Osteocyte (in vitro differentiated cells): Measurements from ENCODE around the gene TGFBR3. TPM values are rescaled to one million over a fixed set of nuclear protein-coding genes. Genes with fewer than 3 reads are reported as not detected.

Source experiments
- DNase-seq: peaks from one replicate; pipeline ENCODE4 v3.0.0; 2021; ENCODE audit warnings: mixed read lengths; ENCODE audit not compliant: unreplicated experiment; ENCODE audit errors: extremely low spot score
- H3K27ac Mint-ChIP-seq: one replicate; pipeline ENCODE4 v1.8.0; 2021; ENCODE audit warnings: mild to moderate bottlenecking, mixed read lengths; ENCODE audit not compliant: unreplicated experiment
- H3K27me3 Mint-ChIP-seq: one replicate; pipeline ENCODE4 v1.8.0; 2021; ENCODE audit warnings: mixed read lengths; ENCODE audit not compliant: unreplicated experiment
- H3K36me3 Mint-ChIP-seq: one replicate; pipeline ENCODE4 v1.8.0; 2021; ENCODE audit warnings: mixed read lengths; ENCODE audit not compliant: unreplicated experiment
- H3K4me1 Mint-ChIP-seq: one replicate; pipeline ENCODE4 v1.8.0; 2021; ENCODE audit warnings: mixed read lengths; ENCODE audit not compliant: unreplicated experiment
- H3K4me3 Mint-ChIP-seq: one replicate; pipeline ENCODE4 v1.8.0; 2021; ENCODE audit warnings: mild to moderate bottlenecking, moderate library complexity, mixed read lengths; ENCODE audit not compliant: unreplicated experiment
- H3K9me3 Mint-ChIP-seq: one replicate; pipeline ENCODE4 v1.8.0; 2021; ENCODE audit warnings: mixed read lengths; ENCODE audit not compliant: unreplicated experiment
- total RNA-seq: library from RNA; stranded (reverse); gene quantifications from 2 replicates; pipeline ENCODE4 v1.2.1, GENCODE V29; 2021
- TF ChIP-seq, protein P1 (sequence below): fragments of 200-600 bp; sonication (generic); IDR thresholded peaks from 2 replicates; pipeline ENCODE4 v1.5.0; 2021; ENCODE audit warnings: antibody characterized with exemption, mild to moderate bottlenecking, moderate library complexity

The TGFBR3 gene
- total RNA-seq, 1 donor from 2014 or later, result 14.1 TPM

DNA sequence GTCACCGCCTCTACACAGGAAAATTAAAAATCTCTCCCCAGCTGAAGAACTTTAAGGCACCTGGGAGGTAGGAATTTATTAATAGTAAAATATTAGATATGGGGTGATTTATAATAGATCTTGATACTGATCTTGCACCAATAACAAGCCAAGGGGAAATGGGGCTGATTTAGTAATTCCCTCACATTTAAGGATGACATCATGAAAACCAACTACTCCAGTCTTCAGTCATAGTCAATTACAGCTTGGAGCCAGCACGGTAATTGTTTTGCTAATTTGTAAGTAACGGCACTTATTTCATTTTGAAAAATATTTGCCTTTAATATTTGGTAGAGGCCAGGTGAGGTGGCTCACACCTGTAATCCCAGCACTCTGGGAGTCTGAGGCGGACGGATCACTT, 92.8 kb downstream of the TGFBR3 start:
- Mint-ChIP-seq H3K36me3 (peaks cover 7% of the 10 kb centered on the region), H3K27me3 (no peaks in the 10 kb centered on the region), H3K27ac (no peak overlapping the region), H3K9me3 (peaks cover 3% of the 10 kb centered on the region), H3K4me3 (no peak overlapping the region), H3K4me1 (peaks cover 78% of the 10 kb centered on the region)
- DNase-seq, result no peak
- TF ChIP-seq, protein P1, sequence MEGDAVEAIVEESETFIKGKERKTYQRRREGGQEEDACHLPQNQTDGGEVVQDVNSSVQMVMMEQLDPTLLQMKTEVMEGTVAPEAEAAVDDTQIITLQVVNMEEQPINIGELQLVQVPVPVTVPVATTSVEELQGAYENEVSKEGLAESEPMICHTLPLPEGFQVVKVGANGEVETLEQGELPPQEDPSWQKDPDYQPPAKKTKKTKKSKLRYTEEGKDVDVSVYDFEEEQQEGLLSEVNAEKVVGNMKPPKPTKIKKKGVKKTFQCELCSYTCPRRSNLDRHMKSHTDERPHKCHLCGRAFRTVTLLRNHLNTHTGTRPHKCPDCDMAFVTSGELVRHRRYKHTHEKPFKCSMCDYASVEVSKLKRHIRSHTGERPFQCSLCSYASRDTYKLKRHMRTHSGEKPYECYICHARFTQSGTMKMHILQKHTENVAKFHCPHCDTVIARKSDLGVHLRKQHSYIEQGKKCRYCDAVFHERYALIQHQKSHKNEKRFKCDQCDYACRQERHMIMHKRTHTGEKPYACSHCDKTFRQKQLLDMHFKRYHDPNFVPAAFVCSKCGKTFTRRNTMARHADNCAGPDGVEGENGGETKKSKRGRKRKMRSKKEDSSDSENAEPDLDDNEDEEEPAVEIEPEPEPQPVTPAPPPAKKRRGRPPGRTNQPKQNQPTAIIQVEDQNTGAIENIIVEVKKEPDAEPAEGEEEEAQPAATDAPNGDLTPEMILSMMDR, result no peak

DNA sequence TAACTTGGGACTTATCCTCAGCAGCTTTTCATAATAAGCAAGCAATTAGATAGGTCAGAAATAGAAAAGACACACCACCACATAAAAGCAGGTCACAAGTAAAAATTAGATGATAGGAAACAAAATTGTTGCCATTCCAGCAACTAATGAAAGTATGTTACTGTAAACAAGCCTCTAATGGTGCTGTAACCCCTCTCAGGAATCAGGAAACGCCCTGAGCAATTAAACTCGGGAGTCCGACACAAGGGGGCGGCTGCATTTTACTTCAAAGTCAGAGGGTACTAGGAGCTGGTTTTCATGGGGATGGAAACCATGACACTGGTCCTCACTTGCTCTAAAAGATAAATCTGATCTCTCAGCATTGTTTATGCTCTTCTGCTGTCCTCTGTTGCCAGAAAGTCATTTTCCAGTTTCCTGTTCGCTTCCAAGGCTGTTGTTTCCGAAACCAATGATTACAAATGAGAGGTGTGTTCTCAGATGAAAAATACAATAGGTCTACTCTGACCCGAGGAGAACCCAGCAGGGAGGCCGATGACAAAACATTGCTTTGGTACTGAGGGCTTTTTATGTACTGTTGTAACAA, 93.4 kb downstream of the TGFBR3 start:
- TF ChIP-seq, protein P1, result no peak
- H3K27ac Mint-ChIP-seq, result no peak overlapping the region
- H3K4me1 Mint-ChIP-seq, result peaks cover 78% of the 10 kb centered on the region
- no peaks in the 10 kb centered on the region for H3K27me3 Mint-ChIP-seq
- peaks cover 3% of the 10 kb centered on the region for H3K9me3 Mint-ChIP-seq
- DNase-seq, result no peak
- H3K4me3 Mint-ChIP-seq, result no peak overlapping the region
- peaks cover 7% of the 10 kb centered on the region for H3K36me3 Mint-ChIP-seq

DNA sequence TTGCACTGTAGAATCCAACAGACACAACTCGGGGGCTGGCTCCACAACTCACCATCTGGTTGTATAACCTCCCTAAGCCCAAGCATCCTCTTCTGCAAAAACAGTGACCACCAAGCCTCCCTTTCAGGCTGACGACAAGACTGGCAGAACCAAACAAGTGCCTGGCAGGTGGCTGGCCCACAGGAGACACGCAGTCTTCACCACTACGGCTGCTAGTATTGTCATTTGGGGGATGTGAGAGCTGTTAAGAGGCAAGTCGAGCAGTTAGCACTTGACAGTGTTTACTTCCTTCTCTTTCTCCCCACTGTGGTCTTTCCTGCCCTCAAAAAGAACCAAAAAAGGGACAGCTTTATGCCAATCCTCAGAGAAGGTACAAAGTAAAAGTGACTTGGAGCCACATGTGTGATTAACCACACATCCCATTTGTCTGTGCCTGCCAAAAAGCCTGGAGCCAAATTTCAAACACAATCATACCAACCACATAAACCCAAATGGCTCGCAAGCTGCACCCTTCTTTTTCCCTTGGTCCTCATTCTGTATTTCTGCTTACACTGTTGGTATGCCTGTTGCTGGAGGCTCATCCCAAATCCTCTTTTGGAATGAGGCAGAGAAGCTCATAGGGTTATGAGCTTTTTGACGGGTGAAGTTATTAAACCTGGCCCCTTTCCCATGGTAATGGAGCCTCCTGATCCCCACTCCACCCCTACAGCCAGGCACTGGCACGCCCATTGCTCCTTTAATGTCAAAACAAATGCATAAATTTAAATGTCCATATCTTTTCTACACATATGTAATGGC, 94.1 kb downstream of the TGFBR3 start:
- no peaks in the 10 kb centered on the region for H3K27me3 Mint-ChIP-seq

DNA sequence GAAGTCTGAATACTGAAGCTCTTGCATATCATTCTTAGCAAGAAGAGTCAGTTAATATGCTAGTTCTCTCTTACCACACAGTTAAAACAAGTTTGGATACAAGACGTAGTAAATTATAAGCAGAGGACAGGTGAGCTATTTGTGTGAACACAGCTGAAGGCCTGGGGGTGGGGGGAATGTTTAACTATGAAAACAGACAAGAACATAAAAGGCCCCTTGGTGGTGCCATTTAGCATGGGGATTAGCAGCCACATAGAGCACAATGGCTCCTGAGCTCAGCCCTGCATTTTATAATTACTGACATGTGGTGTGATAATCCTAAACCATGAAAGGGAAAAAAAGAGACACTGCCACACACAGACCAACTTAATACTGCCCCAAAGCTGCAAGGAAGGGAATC, 94.8 kb downstream of the TGFBR3 start:
- Mint-ChIP-seq H3K9me3 (peaks cover 3% of the 10 kb centered on the region), H3K4me1 (peaks cover 77% of the 10 kb centered on the region), H3K27me3 (no peaks in the 10 kb centered on the region), H3K36me3 (peaks cover 5% of the 10 kb centered on the region), H3K27ac (no peak overlapping the region), H3K4me3 (no peak overlapping the region)
- TF ChIP-seq, protein P1, result no peak
- no peak for DNase-seq

More for the DNA sequence above, 94.1 kb downstream of the TGFBR3 start:
- Mint-ChIP-seq H3K36me3 (peaks cover 7% of the 10 kb centered on the region), H3K4me1 (peaks cover 79% of the 10 kb centered on the region), H3K27ac (no peak overlapping the region), H3K4me3 (no peak overlapping the region), H3K9me3 (peaks cover 3% of the 10 kb centered on the region)
- TF ChIP-seq, protein P1, result no peak
- DNase-seq, result no peak

DNA sequence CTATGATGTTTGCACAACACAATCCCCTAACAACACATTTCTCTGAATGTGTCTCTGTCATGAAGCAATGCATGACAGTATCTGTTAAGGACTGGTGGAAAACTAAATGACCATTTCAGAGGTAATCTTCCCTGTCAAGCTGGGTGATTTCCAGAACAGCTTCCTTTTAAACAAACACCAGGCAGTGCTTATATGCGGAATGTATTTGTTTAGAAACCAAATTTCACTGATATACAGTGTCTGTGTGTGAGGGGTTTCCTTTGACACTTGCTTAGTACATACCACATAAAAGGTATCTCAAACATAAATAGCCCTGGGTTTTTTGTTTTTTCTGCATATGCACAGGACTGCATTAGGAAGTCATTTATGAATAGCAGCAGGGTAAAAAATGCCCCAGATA, 95.6 kb downstream of the TGFBR3 start:
- Mint-ChIP-seq H3K9me3 (peaks cover 3% of the 10 kb centered on the region), H3K4me3 (no peak overlapping the region), H3K36me3 (peaks cover 6% of the 10 kb centered on the region), H3K27ac (no peak overlapping the region), H3K4me1 (peaks cover 72% of the 10 kb centered on the region), H3K27me3 (no peaks in the 10 kb centered on the region)
- TF ChIP-seq, protein P1, result no peak
- no peak for DNase-seq
